GM23248 (cell line): Measurements from ENCODE around the gene CYP27B1.

Source experiments
- EZH2 ChIP-seq: fragments of 200-600 bp; sonication (generic); IDR thresholded peaks from 2 replicates; pipeline ENCODE4 v1.6.1; 2018; ENCODE audit warnings: antibody characterized with exemption, mild to moderate bottlenecking; ENCODE audit not compliant: insufficient read depth, poor library complexity, severe bottlenecking
- EZH2phosphoT487 ChIP-seq: fragments of 200-600 bp; sonication (generic); IDR thresholded peaks from 2 replicates; pipeline ENCODE4 v1.6.1; 2018; ENCODE audit warnings: antibody characterized with exemption, moderate library complexity, mild to moderate bottlenecking, low read depth; ENCODE audit not compliant: insufficient read depth

DNA sequence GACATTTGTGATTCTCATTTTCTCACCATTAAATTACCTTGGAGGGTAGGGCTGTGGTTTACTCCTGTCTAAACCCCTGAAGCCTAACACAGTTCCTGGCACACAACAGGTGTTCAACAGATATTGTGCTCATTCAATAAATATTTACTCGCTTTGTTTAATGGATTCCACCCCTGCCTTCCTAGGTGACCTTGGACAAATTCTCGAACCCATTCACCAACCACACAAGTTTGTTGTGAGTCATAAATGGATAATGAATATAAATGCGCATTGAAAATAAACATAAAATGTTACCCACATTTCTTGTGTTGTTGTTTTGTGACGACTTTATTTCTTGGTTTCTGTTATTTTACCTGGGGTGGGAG, 15.3 kb upstream of the CYP27B1 start:
- TF ChIP-seq EZH2phosphoT487 (no peak), EZH2 (no peak)
